ENCODE data around the gene FAH.

DNA sequence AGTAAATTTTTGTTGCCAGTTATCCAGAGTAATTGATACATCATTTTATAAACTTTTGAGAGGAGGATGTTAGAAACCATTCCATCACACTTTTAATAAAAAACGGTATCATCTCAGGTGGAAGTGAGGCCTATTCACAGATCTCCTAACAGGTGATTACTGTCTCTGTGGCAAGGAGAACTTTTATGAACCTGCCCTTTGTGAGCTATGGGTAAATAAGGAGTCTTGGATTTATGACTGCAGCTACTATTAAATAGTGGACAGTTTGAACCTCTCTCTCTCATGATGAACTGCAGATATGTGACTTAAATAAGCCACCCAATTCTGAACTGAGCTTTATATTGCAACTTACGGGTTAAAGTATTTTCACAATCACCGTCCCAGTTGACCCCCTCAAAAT, 47.6 kb upstream of the FAH start:
- TF ChIP-seq, protein P1, sequence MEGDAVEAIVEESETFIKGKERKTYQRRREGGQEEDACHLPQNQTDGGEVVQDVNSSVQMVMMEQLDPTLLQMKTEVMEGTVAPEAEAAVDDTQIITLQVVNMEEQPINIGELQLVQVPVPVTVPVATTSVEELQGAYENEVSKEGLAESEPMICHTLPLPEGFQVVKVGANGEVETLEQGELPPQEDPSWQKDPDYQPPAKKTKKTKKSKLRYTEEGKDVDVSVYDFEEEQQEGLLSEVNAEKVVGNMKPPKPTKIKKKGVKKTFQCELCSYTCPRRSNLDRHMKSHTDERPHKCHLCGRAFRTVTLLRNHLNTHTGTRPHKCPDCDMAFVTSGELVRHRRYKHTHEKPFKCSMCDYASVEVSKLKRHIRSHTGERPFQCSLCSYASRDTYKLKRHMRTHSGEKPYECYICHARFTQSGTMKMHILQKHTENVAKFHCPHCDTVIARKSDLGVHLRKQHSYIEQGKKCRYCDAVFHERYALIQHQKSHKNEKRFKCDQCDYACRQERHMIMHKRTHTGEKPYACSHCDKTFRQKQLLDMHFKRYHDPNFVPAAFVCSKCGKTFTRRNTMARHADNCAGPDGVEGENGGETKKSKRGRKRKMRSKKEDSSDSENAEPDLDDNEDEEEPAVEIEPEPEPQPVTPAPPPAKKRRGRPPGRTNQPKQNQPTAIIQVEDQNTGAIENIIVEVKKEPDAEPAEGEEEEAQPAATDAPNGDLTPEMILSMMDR (IDR thresholded peaks at IDR 0.05; ENCODE audit: low read depth, low read length), result no peak
- TF ChIP-seq POLR2A (IDR thresholded peaks at IDR 0.05; ENCODE audit: extremely low read depth, insufficient read length), result no peak
